B cell (primary cell): ENCODE measurements around the gene EFCAB12. TPM values are rescaled to one million over a fixed set of nuclear protein-coding genes. Genes with fewer than 3 reads are reported as not detected.

ENCODE experiments used
- ATAC-seq: fragments of 200-7000 bp; cut with Tn5 transposase; one replicate; pipeline ENCODE4 v1.10.0; 2021; ENCODE audit warnings: low read depth, mild to moderate bottlenecking, moderate number of reproducible peaks, moderate library complexity
- CTCF ChIA-PET: fragments of 350-600 bp; sonication (Branson Sonifier 250); formaldehyde crosslinking; loops from one replicate; lab custom pipeline; 2021; ENCODE audit warnings: antibody characterized with exemption, inconsistent platforms; lab: Charles Lee
- POLR2A ChIA-PET: fragments of 350-600 bp; sonication (Branson Sonifier 250); formaldehyde crosslinking; loops from one replicate; lab custom pipeline; 2021; ENCODE audit warnings: antibody characterized with exemption; lab: Charles Lee
- DNase-seq: peaks from one replicate; pipeline ENCODE4 v3.0.0; 2013
- H2AFZ ChIP-seq: 2 replicates; pipeline ENCODE4 v1.6.1; 2012; ENCODE audit warnings: mild to moderate bottlenecking, low read depth, low read length; ENCODE audit not compliant: insufficient read depth, poor library complexity, severe bottlenecking
- H3K27ac ChIP-seq, 2 donors: 1 replicate in 1 of 2; 2 replicates in 1 of 2; pipeline ENCODE4 v1.5.1; 2012 to 2013; ENCODE audit warnings: low read length in 2 of 2, mild to moderate bottlenecking in 2 of 2, moderate library complexity in 1 of 2
- H3K27me3 ChIP-seq, 4 experiments: fragments of 200-600 bp in 1 of 4; sonication (generic) in 1 of 4; replicated peaks in 1 of 4; 1 replicate in 2 of 4; 2 replicates in 2 of 4; pipeline versions ENCODE4 v1.6.1 to v1.7.0; 2013 to 2016; ENCODE audit warnings: low read length in 3 of 4, mild to moderate bottlenecking in 2 of 4, mixed read lengths in 1 of 4, moderate library complexity in 1 of 4; ENCODE audit not compliant: insufficient read depth in 4 of 4, control insufficient read depth in 3 of 4; ENCODE audit errors: control extremely low read depth in 1 of 4
- H3K36me3 ChIP-seq, 2 experiments: replicated peaks in 1 of 2; 1 replicate in 1 of 2; 2 replicates in 1 of 2; pipeline versions ENCODE4 v1.6.1 to v1.7.1; 2013; ENCODE audit warnings: low read length in 1 of 2; ENCODE audit not compliant: insufficient read depth in 2 of 2, control insufficient read depth in 1 of 2; ENCODE audit errors: control extremely low read depth in 1 of 2, extremely low read depth in 1 of 2
- H3K4me1 ChIP-seq, 2 donors: fragments of 200-600 bp in 1 of 2; sonication (generic) in 1 of 2; 1 replicate in 1 of 2; 2 replicates in 1 of 2; pipeline versions ENCODE4 v1.5.1 to v1.6.1; 2013 to 2017; ENCODE audit warnings: low read length in 2 of 2; ENCODE audit not compliant: control insufficient read depth in 2 of 2, insufficient read depth in 2 of 2
- H3K4me2 ChIP-seq: replicated peaks from 2 replicates; pipeline ENCODE3; 2012; ENCODE audit warnings: mild to moderate bottlenecking, low read depth, low read length; ENCODE audit not compliant: poor library complexity, severe bottlenecking
- H3K4me3 ChIP-seq, 5 experiments: fragments of 200-600 bp in 1 of 5; sonication (generic) in 1 of 5; 1 replicate in 3 of 5; 2 replicates in 2 of 5; pipeline versions ENCODE4 v1.5.1 to v1.7.0; 2011 to 2016; ENCODE audit warnings: low read length in 4 of 5, mild to moderate bottlenecking in 4 of 5, low read depth in 2 of 5, control low read depth in 1 of 5, moderate library complexity in 1 of 5; ENCODE audit not compliant: insufficient read depth in 1 of 5; ENCODE audit errors: control extremely low read depth in 1 of 5, extremely low read depth in 1 of 5
- H3K79me2 ChIP-seq: fragments of 200-600 bp; sonication (generic); one replicate; pipeline ENCODE4 v1.6.0; 2016; ENCODE audit warnings: low read length; ENCODE audit not compliant: control insufficient read depth, insufficient read depth
- H3K9ac ChIP-seq: fragments of 200-600 bp; sonication (generic); 2 replicates; pipeline ENCODE4 v1.6.1; 2017; ENCODE audit warnings: mild to moderate bottlenecking, low read length, moderate library complexity
- H3K9me3 ChIP-seq, 3 donors: one replicate each; pipeline versions ENCODE4 v1.6.1 to v1.7.1; 2013; ENCODE audit warnings: low read length in 2 of 3; ENCODE audit not compliant: control insufficient read depth in 2 of 3, insufficient read depth in 1 of 3; ENCODE audit errors: control extremely low read depth in 1 of 3
- H4K20me1 ChIP-seq: 2 replicates; pipeline ENCODE4 v1.6.0; 2012; ENCODE audit warnings: mild to moderate bottlenecking, low read length; ENCODE audit not compliant: insufficient read depth, control insufficient read depth, poor library complexity, severe bottlenecking
- H3K27ac Mint-ChIP-seq: one replicate; pipeline ENCODE4 v1.8.0; 2021; ENCODE audit warnings: mixed read lengths
- H3K27me3 Mint-ChIP-seq: one replicate; pipeline ENCODE4 v1.8.0; 2021; ENCODE audit warnings: mixed read lengths
- H3K4me1 Mint-ChIP-seq: one replicate; pipeline ENCODE4 v1.8.0; 2021; ENCODE audit warnings: mixed read lengths
- H3K4me3 Mint-ChIP-seq: one replicate; pipeline ENCODE4 v1.8.0; 2021; ENCODE audit warnings: mixed read lengths
- H3K9me3 Mint-ChIP-seq: one replicate; pipeline ENCODE4 v1.8.0; 2022; ENCODE audit warnings: mixed read lengths; ENCODE audit not compliant: insufficient read depth
- CTCF ChIP-seq: fragments of 200-600 bp; IDR thresholded peaks from one replicate; pipeline ENCODE4 v1.8.0; 2022; ENCODE audit warnings: antibody characterized with exemption, mild to moderate bottlenecking
- EZH2 ChIP-seq: IDR thresholded peaks from 2 replicates; pipeline ENCODE4 v1.6.1; 2012; ENCODE audit warnings: borderline replicate concordance, low read depth, mild to moderate bottlenecking, moderate library complexity, low read length; ENCODE audit not compliant: insufficient read depth, poor library complexity, severe bottlenecking
- WGBS: methylation state at CpG from one replicate; pipeline ENCODE4 v1.1.5; 2013; ENCODE audit warnings: missing lambda C conversion rate; ENCODE audit not compliant: insufficient coverage; 5-methylcytosine and 5-hydroxymethylcytosine counted together
- intact Hi-C: fragments of 100-400 bp; cut with micrococcal nuclease; formaldehyde crosslinking; loops from one replicate; pipeline ENCODE4 v1.10.0; 2022
- polyA plus RNA-seq: library from polyadenylated mRNA; depleted of rRNA; stranded (reverse); fragments of >200 nt; gene quantifications from 2 replicates; pipeline ENCODE4 v1.2.3, GENCODE V29; 2012
- total RNA-seq, 2 donors: library from RNA; stranded (reverse); fragments of 120-200 nt in 1 of 2; gene quantifications; 1 replicate in 1 of 2; 2 replicates in 1 of 2; pipeline versions ENCODE4 v1.2.3 to v1.2.4, GENCODE V29; 2013 to 2022

Gene EFCAB12
- total and polyA plus RNA-seq, 2 donors (not counting 1 experiment from before 2014, with no cell fraction given): 3.5 to 6.5 TPM

DNA sequence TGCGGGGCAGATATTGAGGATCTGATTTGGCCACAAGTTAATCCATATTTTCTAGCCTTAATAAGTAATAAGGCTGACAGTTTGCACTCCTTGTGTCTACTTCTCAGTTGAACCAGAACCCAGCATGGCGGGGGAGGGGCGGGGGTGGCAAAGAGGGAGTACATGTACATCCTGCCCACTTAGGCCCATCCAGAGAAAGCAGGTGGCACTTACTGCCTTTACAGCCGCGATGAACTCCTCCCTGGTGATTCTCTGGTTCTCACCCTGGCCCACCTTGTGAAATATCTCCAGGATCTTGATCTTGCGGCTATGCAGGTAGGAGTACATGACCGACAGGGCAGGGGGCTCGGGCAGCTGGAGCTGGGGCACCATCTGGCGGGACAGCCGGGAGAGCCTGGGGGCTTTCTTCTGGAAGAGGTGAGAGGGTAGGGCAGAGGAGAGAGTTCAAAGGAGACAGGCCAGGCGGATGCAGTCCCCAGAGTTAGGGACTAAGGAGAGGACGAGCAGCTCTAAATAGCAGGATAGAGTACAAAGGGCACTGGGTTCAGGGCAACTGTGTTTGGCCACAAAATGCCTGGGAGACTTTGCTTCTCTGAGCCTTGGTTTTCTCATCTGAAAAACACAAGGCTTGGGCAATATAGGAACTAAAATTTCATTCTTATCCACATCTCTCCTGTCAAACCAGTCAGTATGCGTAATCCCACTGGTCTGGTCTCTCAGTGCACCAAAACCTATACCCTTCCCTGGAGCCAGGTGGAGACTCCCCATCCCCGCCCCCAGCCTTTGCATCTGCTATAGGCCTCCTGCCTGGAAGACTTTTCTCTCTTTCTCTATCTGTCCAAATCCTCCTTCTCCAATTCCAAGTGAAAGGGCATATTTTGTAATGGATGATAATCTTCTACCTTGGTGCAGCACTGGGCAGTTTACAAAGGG, 10.1 kb downstream of the EFCAB12 start:
- Histone ChIP-seq H3K4me3 (no peak overlapping the region), H3K9me3 (no peaks in the 10 kb centered on the region), H3K9ac (no peak overlapping the region), H3K4me2 (no peak overlapping the region), H3K36me3 (no peaks in the 10 kb centered on the region), H3K79me2 (no peaks in the 10 kb centered on the region), H3K27me3 (no peaks in the 10 kb centered on the region), H3K27ac (no peak overlapping the region), H3K4me1 (no peaks in the 10 kb centered on the region), H2AFZ (no peak overlapping the region), H4K20me1 (no peaks in the 10 kb centered on the region)
- ATAC-seq: no peak
- Mint-ChIP-seq H3K4me1 (peaks cover 10% of the 10 kb centered on the region), H3K27me3 (no peaks in the 10 kb centered on the region), H3K9me3 (peaks cover 4% of the 10 kb centered on the region), H3K4me3 (no peak overlapping the region), H3K27ac (no peak overlapping the region)
- DNase-seq: no peak
- POLR2A ChIA-PET: interaction anchor here (0.7 kb wide), 1 partner anchor 102 kb away, joined by 4 read pairs; no protein-coding TSS in a partner anchor
- CTCF ChIA-PET: interaction anchor here (0.6 to 1.9 kb wide), 2 partner anchors 12 to 35 kb away, joined by 3 to 6 read pairs; no protein-coding TSS in a partner anchor
- intact Hi-C loops: no loop called here
- TF ChIP-seq CTCF: no peak
- no peak for TF ChIP-seq EZH2
- WGBS: 90% methylated on average over 13 of the region's 14 CpGs

GRCh38 chr3:129417326-129417725, 11.1 kb downstream of the EFCAB12 start:
- ChIA-PET POLR2A (interaction anchor here (0.7 kb wide), 1 partner anchor 101 kb away, joined by 4 read pairs; no protein-coding TSS in a partner anchor), CTCF (interaction anchor here (1.9 kb wide), 1 partner anchor 34 kb away, joined by 6 read pairs; no protein-coding TSS in a partner anchor)
- no peak overlapping the region for H3K9ac ChIP-seq
- Mint-ChIP-seq H3K27me3 (no peaks in the 10 kb centered on the region), H3K4me1 (peaks cover 7% of the 10 kb centered on the region), H3K27ac (no peak overlapping the region), H3K9me3 (peaks cover 4% of the 10 kb centered on the region), H3K4me3 (no peak overlapping the region)
- H3K27me3 ChIP-seq: no peaks in the 10 kb centered on the region
- no peaks in the 10 kb centered on the region for H4K20me1 ChIP-seq
- ATAC-seq (no peak), DNase-seq (no peak)
- intact Hi-C loops: no loop called here
- TF ChIP-seq CTCF (no peak), EZH2 (no peak)
- no peak overlapping the region for H3K4me3 ChIP-seq
- no peaks in the 10 kb centered on the region for H3K36me3 ChIP-seq
- no peaks in the 10 kb centered on the region for H3K4me1 ChIP-seq
- no peak overlapping the region for H2AFZ ChIP-seq
- no peak overlapping the region for H3K27ac ChIP-seq
- no peaks in the 10 kb centered on the region for H3K9me3 ChIP-seq
- 63% methylated on average over 1 of the region's 1 CpG for whole genome bisulfite sequencing
- H3K79me2 ChIP-seq: no peaks in the 10 kb centered on the region
- H3K4me2 ChIP-seq: no peak overlapping the region
